Left cardiac atrium (tissue), 4 donors: ENCODE results near the gene CAMK2B. TPM values are rescaled to one million over a fixed set of nuclear protein-coding genes. Genes with fewer than 3 reads are reported as not detected.
"Not testable (repeated sequence)": the region's sequence is repeated elsewhere in the genome, so short reads cannot be mapped to it uniquely, and the experiment has no call there.

ENCODE experiments used
- ATAC-seq, 2 donors: fragments of 200-7000 bp; cut with Tn5 transposase; one replicate each; pipeline ENCODE4 v1.9.1; 2020; ENCODE audit warnings: mild to moderate bottlenecking in 2 of 2, moderate library complexity in 2 of 2
- DNase-seq: peaks from one replicate; pipeline ENCODE4 v3.0.0-alpha.2; 2020
- intact Hi-C, 2 donors: fragments of 100-400 bp; cut with DNase I; formaldehyde crosslinking; loops; one replicate each; pipeline versions ENCODE4 v1.14.1 to v1.15.1; 2022 to 2023
- total RNA-seq, 2 donors: library from RNA; stranded (reverse); fragmentation: NEBNext Ultra II Directional; extraction: Animal tissue kit (Norgen Biotek cat#: 25700); gene quantifications; one replicate each; pipeline ENCODE4 v1.2.1, GENCODE V29; 2021
- donor health status: DM: no; HTN: yes; CAD: no.
- donor health status: DM: no; HTN: yes; CAD: no; lungs with severe emphysema.
- donor health status: DM: yes; HTN: yes; CAD: no.
- donor health status: Dilated cardiomyopathy.

The CAMK2B gene
- total RNA-seq, 2 donors from 2014 or later = 75.8 to 98.7 TPM

GRCh38 chr7:44215531-44215930 is 109.9 kb downstream of the CAMK2B start:
- no peak for ATAC-seq
- DNase-seq = no peak
- intact Hi-C loops = loop anchor here in 1 of 2 donors (10.0 kb wide), 1 partner anchor 349 kb away; no protein-coding TSS in a partner anchor

DNA sequence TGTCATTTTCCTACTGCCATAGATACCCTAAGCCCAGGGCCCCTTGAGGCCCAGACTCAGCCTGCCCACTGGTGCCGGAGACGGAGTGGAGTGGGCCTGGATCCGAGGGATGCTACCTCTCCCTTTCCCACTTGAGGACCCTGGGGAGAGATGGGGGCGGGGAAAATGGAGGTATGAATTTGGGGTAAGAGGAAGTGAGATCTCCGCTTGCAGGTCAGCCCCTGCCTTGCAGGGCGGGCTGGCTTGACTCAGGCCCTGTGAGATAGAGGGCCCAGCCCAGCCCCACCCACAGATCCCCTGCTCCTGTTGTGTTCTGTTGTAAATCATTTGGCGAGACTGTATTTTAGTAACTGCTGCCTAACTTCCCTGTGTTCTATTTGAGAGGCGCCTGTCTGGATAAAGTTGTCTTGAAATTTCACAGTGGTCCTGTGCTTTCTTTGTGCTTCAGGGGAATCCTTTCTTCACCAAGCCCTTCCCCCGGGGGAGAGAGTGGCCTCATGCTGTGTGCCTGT is 111.5 kb downstream of the CAMK2B start:
- no peak for DNase-seq
- intact Hi-C loops = loop anchor here in 1 of 2 donors (10.0 kb wide), 1 partner anchor 351 kb away; no protein-coding TSS in a partner anchor
- no peak for ATAC-seq

DNA sequence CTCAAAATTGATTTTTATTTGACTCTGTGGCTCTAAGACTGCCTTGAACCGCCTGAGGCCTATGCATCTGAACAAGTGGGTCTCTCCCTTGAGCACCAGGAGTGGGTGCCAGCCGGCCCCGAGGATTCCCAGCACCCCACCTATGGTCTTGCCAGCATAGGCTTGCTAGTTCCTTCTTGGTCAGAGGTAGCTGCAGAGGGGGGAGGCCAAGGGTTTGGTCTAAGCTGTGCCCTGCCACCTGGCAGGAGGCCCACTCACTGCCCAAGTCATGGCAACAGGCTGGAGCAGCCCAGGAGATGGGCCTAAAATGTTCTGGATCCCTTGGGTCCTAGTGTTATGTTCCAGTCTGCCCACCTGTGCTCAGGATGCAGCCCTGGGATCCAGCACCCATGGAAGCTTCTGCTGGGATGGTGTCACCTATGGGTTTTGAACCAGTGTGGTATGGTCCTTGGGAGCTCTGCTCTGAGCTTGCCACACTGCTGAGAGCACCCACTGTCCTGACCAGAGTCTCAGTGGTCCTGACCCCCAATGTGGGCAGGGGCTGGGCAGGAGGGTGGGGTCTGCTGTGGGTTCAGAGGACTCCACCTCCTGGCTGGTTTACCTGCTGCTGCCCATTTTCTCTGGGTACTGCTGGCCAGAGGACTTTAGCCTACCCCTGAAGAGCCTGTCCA is 112.1 kb downstream of the CAMK2B start:
- intact Hi-C loops = loop anchor here in 1 of 2 donors (10.0 kb wide), 1 partner anchor 351 kb away; no protein-coding TSS in a partner anchor
- DNase-seq (no peak), ATAC-seq (no peak)

DNA sequence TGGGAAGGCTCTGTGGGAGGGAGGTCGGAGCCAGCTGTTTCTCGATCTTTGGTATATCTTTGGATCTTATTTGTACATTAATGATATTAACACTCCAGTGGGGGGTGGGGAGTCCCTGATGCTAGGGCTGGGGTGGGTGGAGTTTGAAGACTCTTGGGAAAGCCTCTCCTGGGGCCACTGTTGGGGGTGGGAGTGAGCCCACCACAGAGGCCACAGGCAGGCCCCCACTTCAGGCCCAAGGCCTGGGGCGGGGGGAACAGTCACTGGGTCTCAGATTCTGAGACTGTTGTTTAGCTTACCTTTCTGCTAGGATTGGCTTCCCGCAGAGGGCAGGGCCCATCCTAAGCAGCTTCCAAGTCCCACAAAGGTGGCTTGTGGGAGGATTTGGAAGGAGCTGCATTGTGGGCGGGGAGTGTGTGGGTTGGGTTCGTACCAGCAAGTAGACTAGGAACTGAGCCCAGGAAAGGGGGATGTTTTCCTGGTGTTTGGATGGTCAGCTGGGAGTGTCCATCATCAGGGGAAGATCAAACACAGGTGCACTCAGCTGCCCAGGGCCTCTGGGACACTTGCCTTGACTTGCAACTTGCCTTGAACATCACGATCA is 112.7 kb downstream of the CAMK2B start:
- intact Hi-C loops = loop anchor here in 1 of 2 donors (10.0 kb wide), 1 partner anchor 352 kb away; no protein-coding TSS in a partner anchor
- DNase-seq = no peak
- no peak for ATAC-seq

DNA sequence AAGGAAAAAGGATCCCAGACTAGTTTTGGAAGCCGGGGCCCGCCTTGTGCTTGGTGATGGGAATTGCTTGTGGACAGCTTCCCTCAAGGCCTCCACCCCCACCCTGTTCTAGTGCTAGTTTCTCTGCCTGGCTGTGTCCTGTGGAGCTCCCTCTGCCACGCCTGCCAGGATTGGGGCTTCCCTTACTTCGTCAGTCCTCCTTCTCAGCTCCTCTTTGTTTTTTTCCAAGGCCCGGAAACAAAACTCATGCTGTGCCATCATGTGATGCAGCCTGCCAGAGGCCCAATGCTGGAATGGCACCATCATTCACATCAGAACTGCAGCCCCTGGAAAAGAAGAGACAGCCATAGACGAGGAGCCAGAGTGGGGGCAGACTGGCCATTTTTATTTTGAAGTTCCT is 113.4 kb downstream of the CAMK2B start:
- no peak for DNase-seq
- intact Hi-C loops = loop anchor here in 1 of 2 donors (10.0 kb wide), 1 partner anchor 353 kb away; no protein-coding TSS in a partner anchor
- ATAC-seq = no peak

DNA sequence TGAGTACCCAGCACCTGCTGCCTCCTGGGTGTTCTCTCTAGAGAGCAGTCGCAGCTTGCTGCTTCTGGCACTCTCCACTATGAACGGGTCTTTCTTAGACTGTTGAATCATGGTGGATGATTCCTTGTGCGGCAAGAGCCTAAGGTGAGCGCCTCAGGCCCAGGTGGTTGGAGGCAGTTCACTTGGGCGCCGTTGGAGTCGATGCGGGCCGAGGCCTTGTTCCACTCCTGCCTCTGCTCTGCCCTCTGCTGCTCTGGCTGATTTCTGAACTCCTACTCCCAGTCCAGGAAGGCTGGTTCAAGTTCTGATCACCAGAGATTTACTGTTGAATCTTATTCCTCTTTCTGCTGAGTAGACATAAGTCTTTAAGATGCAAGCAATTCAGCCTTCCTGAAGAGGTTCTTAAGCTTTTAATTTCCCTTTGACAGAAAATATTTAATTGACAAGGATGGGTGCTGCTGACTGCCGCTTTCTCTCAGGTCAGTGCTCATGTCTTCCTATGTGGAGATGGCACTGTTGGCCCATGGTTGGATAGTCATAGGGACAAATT is 114.2 kb downstream of the CAMK2B start:
- ATAC-seq (no peak), DNase-seq (no peak)
- intact Hi-C loops = loop anchor here in 1 of 2 donors (10.0 kb wide), 1 partner anchor 354 kb away; no protein-coding TSS in a partner anchor

GRCh38 chr7:44210107-44210506 is 115.3 kb downstream of the CAMK2B start:
- DNase-seq (no peak), ATAC-seq (no peak)
- intact Hi-C loops = loop anchor here in 1 of 2 donors (10.0 kb wide), 1 partner anchor 355 kb away; no protein-coding TSS in a partner anchor

DNA sequence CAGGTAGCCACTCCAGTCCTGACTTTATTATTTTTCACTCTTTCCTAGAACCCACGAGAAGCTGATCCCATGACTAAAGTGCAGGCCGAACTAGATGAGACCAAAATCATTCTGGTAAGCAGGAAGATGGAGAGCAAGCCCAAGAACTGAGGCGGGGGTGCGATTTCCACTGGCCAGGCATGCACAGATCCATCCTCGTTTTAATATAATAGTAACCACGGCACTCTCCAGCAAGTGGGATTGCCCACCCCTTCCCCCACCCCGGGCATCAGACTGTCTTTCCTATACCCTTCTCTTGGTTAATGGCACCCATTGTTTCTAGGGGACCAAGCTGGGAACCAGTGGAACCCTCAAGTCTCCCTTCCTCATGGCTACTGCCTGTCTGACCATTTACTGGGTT is 117.3 kb downstream of the CAMK2B start:
- no peak for DNase-seq
- no peak for ATAC-seq
- intact Hi-C loops = no loop called here

DNA sequence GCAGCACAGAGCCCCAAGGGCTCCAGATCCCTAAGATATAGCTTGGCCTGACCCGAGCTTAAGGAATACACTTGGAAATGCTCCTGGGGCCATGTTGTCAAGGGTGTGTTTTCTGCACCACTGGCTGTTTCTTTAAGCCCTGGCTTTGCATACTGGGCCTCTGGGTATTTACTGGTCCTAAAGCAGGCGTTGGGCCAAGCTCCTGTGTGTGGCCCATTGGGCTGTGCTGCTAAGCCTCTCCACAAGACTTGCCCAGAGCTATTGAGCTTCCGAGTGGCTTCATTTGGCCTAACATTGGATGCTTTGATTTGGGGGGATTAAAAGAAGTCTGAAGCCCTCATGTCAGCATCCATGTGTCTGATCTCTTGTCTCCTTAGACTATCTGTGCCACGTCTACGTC is 119.4 kb downstream of the CAMK2B start:
- DNase-seq = no peak
- ATAC-seq = no peak
- intact Hi-C loops = no loop called here

GRCh38 chr7:44201813-44202212 is 123.6 kb downstream of the CAMK2B start:
- ATAC-seq = no peak
- intact Hi-C loops = no loop called here
- DNase-seq = no peak

DNA sequence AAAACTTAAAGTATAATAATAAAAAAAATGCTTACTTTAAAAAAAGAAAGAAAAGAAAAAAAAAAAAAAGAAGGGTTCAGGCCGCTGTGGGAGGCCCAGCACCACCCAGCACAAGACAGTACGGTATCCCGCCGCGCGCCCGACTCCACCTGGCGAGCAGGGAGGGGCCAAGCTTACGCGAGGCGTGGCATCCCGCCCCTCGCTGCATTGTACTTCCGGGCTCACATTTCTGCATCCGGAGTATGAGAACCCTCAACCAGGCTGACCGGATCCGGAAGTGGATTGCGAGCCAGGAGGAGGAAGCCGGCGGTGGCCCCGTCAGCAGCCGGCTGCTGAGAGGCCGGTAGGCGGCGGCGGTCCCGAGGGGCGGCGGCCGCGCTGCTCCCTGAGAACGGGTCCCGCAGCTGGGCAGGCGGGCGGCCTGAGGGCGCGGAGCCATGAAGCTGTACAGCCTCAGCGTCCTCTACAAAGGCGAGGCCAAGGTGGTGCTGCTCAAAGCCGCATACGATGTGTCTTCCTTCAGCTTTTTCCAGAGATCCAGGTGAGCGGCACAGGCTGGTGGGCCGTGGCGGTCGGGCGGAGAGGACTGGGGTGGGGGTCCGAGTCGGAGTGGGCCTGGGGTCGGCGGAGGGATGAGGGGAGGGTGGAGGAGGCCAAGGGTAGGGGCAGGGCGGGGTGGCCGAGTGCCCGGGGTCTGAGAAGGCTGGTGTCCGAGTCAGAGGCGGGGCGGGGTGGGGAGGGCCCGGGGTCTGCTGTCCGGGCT is 124.5 kb downstream of the CAMK2B start, which contains the start of gene YKT6:
Gene YKT6 (plus strand): TSS at position 280 of the 763 bp plus-strand sequence. CDS start 158 bp downstream, at position 438.
- ATAC-seq = peak; percentile 99
- DNase-seq = peak; percentile 95
- intact Hi-C loops = no loop called here

- intact Hi-C loops, DNase-seq, ATAC-seq: not testable (repeated sequence)
These were observed 125.2 kb downstream of the CAMK2B start for GRCh38 chr7:44200163-44200562.

GRCh38 chr7:44197474-44197873 is 127.9 kb downstream of the CAMK2B start:
- ATAC-seq = no peak
- DNase-seq = no peak
- intact Hi-C loops = loop anchor here in 1 of 2 donors (10.0 kb wide), 1 partner anchor 53 kb away; the partner anchor contains the start of gene MYL7

DNA sequence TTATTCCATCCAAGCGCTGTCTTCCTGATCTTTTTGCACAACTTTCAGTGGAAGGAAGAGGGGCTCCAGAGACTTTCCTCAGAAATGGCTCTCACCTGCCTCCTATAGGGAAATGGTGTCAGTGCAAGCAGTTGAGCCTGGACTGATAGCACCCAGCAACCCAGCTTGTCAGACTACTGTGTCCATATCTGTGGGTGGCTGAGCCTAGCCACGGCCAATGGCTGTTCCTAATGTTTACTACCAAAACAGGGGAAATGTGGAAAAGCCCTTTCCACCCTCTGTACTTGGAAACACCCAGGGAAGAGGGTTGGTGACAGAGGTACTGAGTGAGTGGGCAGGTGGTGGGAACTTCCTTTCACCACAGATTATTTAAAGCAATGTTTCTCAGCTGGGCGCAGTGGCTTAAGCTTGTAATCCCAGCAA is 128.9 kb downstream of the CAMK2B start:
- ATAC-seq = peak; percentile 54 to 66
- intact Hi-C loops = loop anchor here in 1 of 2 donors (1.0 to 10.0 kb wide), 2 partner anchors 52 to 124 kb away; partner anchors contain the start of gene MYL7
- DNase-seq = no peak

GRCh38 chr7:44195889-44196288 is 129.5 kb downstream of the CAMK2B start:
- intact Hi-C loops = loop anchor here in 1 of 2 donors (1.0 to 10.0 kb wide), 2 partner anchors 51 to 124 kb away; partner anchors contain the start of gene MYL7
- ATAC-seq = no peak
- no peak for DNase-seq

DNA sequence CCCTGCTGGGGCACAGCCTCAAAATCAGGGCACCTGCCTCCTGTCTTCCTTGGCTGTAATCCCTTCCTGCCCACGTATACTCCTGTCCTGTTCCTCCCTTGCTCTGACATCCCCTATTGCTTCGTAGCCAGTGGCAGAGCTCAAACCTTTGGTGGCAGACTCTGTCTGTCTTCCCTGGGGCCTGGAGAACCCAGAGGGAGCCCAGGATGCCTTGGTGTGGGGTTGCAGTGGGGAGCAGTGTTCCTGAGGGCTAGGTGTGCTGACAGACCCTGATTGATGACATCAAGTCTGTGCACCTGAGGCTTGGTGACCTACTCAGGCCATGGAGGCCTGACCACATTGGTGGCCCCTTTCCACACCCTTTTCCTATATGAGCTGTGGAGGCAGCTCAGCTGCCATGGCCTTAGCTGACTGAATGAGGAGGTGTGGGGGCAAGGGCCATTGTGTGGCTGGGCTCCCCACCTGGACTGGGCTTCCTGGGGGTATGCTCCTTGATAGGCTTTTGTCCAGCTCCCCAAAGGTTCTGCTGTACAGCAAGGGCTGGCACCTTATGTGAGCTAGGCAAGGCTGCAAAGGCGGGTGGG is 130.7 kb downstream of the CAMK2B start:
- DNase-seq (no peak), ATAC-seq (no peak)
- intact Hi-C loops = loop anchor here in 1 of 2 donors (10.0 kb wide), 1 partner anchor 50 kb away; the partner anchor contains the start of gene MYL7

GRCh38 chr7:44194069-44194468 is 131.3 kb downstream of the CAMK2B start:
- no peak for DNase-seq
- no peak for ATAC-seq
- intact Hi-C loops = loop anchor here in 1 of 2 donors (10.0 kb wide), 1 partner anchor 49 kb away; the partner anchor contains the start of gene MYL7
